ENCODE results near the gene KIAA1755. TPM values are rescaled to one million over a fixed set of nuclear protein-coding genes. Genes with fewer than 3 reads are reported as not detected.

Gene KIAA1755
- total RNA-seq, 3 donors from 2014 or later, result 2.1 to 5.1 (median 4.3) TPM

DNA sequence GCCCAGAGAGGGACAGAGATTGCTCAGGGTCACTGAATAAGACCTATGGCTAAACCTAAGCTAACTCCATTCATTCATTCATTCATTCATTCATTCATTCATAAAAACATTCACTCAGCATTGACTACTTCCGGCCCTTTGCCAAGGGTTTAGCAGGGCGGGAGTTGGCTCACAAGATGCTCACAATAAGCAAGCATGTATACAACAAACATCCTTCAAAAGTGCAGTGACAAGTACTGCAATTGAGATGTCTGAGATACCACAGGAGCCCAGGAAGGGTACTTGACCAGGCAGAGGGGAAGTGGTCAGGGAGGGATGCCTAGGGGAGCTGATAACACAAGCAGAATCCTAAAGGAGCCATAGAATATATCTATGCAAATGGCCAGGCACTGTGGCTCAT is 18.2 kb upstream of the KIAA1755 start:
- Histone ChIP-seq H3K27me3 (no peaks in the 10 kb centered on the region), H3K36me3 (no peaks in the 10 kb centered on the region), H3K27ac (no peak overlapping the region), H3K9me3 (no peaks in the 10 kb centered on the region), H3K4me1 (no peaks in the 10 kb centered on the region), H3K4me3 (no peak overlapping the region)
- no peak for DNase-seq (ENCODE audit: low spot score in 2 of 2)
- TF ChIP-seq POLR2A (IDR thresholded peaks at IDR 0.05) (no peak), CTCF (IDR thresholded peaks at IDR 0.05) (no peak), POLR2AphosphoS5 (IDR thresholded peaks at IDR 0.05) (no peak)
- intact Hi-C loops (cut with DNase I; ENCODE audit: low total_unique reads), result no loop called here

GRCh38 chr20:38278131-38278530 is 17.6 kb upstream of the KIAA1755 start:
- no peak overlapping the region for H3K27ac ChIP-seq
- H3K4me3 ChIP-seq, result no peak overlapping the region
- intact Hi-C loops (cut with DNase I; ENCODE audit: low total_unique reads), result no loop called here
- H3K4me1 ChIP-seq, result no peaks in the 10 kb centered on the region
- no peak for DNase-seq (ENCODE audit: low spot score in 2 of 2)
- no peak for TF ChIP-seq POLR2AphosphoS5 (IDR thresholded peaks at IDR 0.05)
- TF ChIP-seq POLR2A (IDR thresholded peaks at IDR 0.05), result no peak
- TF ChIP-seq CTCF (IDR thresholded peaks at IDR 0.05), result no peak
- no peaks in the 10 kb centered on the region for H3K27me3 ChIP-seq
- H3K9me3 ChIP-seq, result no peaks in the 10 kb centered on the region
- H3K36me3 ChIP-seq, result no peaks in the 10 kb centered on the region

DNA sequence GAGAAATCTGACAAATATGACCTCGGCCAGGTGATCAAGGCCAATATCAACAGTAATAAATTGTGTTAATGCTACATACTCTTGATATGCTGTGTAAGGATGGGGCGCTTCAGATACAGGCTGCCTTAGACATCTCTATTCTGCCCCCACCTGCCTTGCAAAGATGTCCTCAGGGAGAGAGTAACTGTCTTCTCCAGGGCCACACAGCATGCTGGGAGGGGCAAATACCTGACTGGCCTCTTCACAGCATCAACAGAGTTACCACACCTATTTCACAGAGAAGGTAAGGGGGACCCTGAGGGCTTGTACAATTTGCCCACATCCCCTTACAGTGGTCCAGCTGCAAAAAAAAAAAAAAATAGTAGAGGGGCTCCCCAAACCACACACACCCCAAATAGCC is 17.2 kb upstream of the KIAA1755 start:
- Histone ChIP-seq H3K27me3 (no peaks in the 10 kb centered on the region), H3K4me3 (no peak overlapping the region), H3K4me1 (no peaks in the 10 kb centered on the region), H3K27ac (no peak overlapping the region), H3K9me3 (no peaks in the 10 kb centered on the region), H3K36me3 (no peaks in the 10 kb centered on the region)
- no peak for TF ChIP-seq POLR2AphosphoS5 (IDR thresholded peaks at IDR 0.05)
- intact Hi-C loops (cut with DNase I; ENCODE audit: low total_unique reads), result no loop called here
- DNase-seq (ENCODE audit: low spot score in 2 of 2), result no peak

- intact Hi-C loops (cut with DNase I; ENCODE audit: low total_unique reads), result no loop called here
- Histone ChIP-seq H3K4me3 (no peak overlapping the region), H3K27me3 (no peaks in the 10 kb centered on the region), H3K9me3 (no peaks in the 10 kb centered on the region), H3K27ac (no peak overlapping the region), H3K4me1 (no peaks in the 10 kb centered on the region), H3K36me3 (no peaks in the 10 kb centered on the region)
- no peak for TF ChIP-seq POLR2AphosphoS5 (IDR thresholded peaks at IDR 0.05)
- TF ChIP-seq CTCF (IDR thresholded peaks at IDR 0.05), result no peak
- TF ChIP-seq POLR2A (IDR thresholded peaks at IDR 0.05), result no peak
- no peak for DNase-seq (ENCODE audit: low spot score in 2 of 2)
Observed at GRCh38 chr20:38277285-38277684, 16.8 kb upstream of the KIAA1755 start.

DNA sequence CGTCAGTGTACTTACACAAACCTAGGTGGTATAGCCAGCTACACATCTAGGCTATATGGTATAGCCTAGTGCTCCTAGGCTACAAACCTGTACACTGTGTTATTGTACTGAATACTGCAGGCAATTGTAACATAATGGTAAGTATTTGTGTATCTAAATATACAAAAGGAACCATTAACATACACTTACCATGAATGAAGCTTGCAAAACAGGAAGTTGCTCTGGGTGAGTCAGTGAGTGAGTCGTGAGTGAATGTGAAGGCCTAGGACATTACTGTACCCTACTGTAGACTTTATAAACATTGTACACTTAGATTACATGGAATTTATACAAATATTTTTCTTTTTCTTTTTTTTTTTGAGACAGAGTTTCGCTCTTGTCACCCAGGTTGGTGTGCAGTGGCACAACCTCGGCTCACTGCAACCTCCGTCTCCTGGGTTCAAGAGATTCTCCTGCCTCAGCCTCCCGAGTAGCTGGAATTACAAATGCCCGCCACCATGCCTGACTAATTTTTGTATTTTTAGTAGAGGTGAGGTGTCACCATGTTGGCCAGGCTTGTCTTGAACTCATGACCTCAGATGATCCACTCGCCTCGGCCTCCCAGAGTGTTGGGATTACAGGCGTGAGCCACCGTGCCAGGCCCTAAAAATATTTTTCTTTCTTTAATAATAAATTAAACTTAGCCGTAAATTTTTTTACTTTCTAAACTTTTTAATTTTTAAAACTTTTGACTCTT is 15.4 kb upstream of the KIAA1755 start:
- no peak overlapping the region for H3K4me3 ChIP-seq
- H3K27ac ChIP-seq, result no peak overlapping the region
- intact Hi-C loops (cut with DNase I; ENCODE audit: low total_unique reads), result no loop called here
- no peaks in the 10 kb centered on the region for H3K27me3 ChIP-seq
- no peak for TF ChIP-seq POLR2A (IDR thresholded peaks at IDR 0.05)
- TF ChIP-seq CTCF (IDR thresholded peaks at IDR 0.05), result no peak
- TF ChIP-seq POLR2AphosphoS5 (IDR thresholded peaks at IDR 0.05), result no peak
- no peak for DNase-seq (ENCODE audit: low spot score in 2 of 2)
- H3K9me3 ChIP-seq, result no peaks in the 10 kb centered on the region
- no peaks in the 10 kb centered on the region for H3K4me1 ChIP-seq
- H3K36me3 ChIP-seq, result no peaks in the 10 kb centered on the region

Measured in breast epithelium (tissue), 4 donors.